SU-DHL-6 (cell line): ENCODE results near the gene NDST4.

ENCODE experiments used
- H2AFZ ChIP-seq: fragments of 200-600 bp; sonication (generic); 2 replicates; pipeline ENCODE4 v1.6.1; 2014; ENCODE audit warnings: low read depth, mild to moderate bottlenecking, moderate library complexity, mixed read lengths, antibody characterized with exemption, low read length; ENCODE audit not compliant: severe bottlenecking
- H3F3A ChIP-seq: fragments of 200-600 bp; shearing (Covaris generic); 2 replicates; pipeline ENCODE4 v1.6.0; 2016; ENCODE audit warnings: antibody characterized with exemption, mild to moderate bottlenecking; ENCODE audit not compliant: insufficient read depth
- H3K27ac ChIP-seq: fragments of 200-600 bp; sonication (generic); 2 replicates; pipeline ENCODE4 v1.5.1; 2016; ENCODE audit warnings: low read depth, mild to moderate bottlenecking, low read length, moderate library complexity, mixed read lengths
- H3K27me3 ChIP-seq: fragments of 200-600 bp; sonication (generic), shearing (Covaris generic); 2 replicates; pipeline ENCODE4 v1.6.0; 2014; ENCODE audit warnings: mild to moderate bottlenecking, low read length
- H3K36me3 ChIP-seq: fragments of 200-600 bp; sonication (generic); 2 replicates; pipeline ENCODE4 v1.6.1; 2014; ENCODE audit warnings: mild to moderate bottlenecking, low read length, mixed read lengths
- H3K4me2 ChIP-seq: fragments of 300-600, 200-600 bp; shearing (Covaris generic), sonication (generic); 2 replicates; pipeline ENCODE4 v1.6.0; 2014; ENCODE audit warnings: low read length, low read depth, mild to moderate bottlenecking; ENCODE audit not compliant: poor library complexity, severe bottlenecking
- H3K4me3 ChIP-seq: fragments of 200-600 bp; sonication (generic); 2 replicates; pipeline ENCODE4 v1.5.1; 2014; ENCODE audit warnings: antibody characterized with exemption, low read length, mild to moderate bottlenecking, mixed read lengths; ENCODE audit not compliant: insufficient read depth, poor library complexity, severe bottlenecking
- H3K79me2 ChIP-seq: fragments of 200-600 bp; sonication (generic); 2 replicates; pipeline ENCODE4 v1.6.1; 2014; ENCODE audit warnings: mild to moderate bottlenecking, low read length, moderate library complexity; ENCODE audit not compliant: insufficient read depth
- H3K9ac ChIP-seq: fragments of 200-600 bp; sonication (generic); 2 replicates; pipeline ENCODE4 v1.7.0; 2014; ENCODE audit warnings: mild to moderate bottlenecking, low read length
- H3K9me2 ChIP-seq: fragments of 200-600 bp; sonication (generic); replicated peaks from 2 replicates; pipeline ENCODE4 v1.6.1; 2014; ENCODE audit warnings: low read length; ENCODE audit not compliant: insufficient read depth
- H3K9me3 ChIP-seq: fragments of 200-600 bp; sonication (generic); 2 replicates; pipeline ENCODE4 v1.6.1; 2014; ENCODE audit warnings: low read length, mixed read lengths; ENCODE audit not compliant: insufficient read depth
- H4K20me1 ChIP-seq: fragments of 200-600 bp; sonication (generic); 2 replicates; pipeline ENCODE4 v1.6.1; 2014; ENCODE audit warnings: low read depth, mild to moderate bottlenecking, antibody characterized with exemption, low read length, moderate library complexity, mixed read lengths
- EZH2phosphoT487 ChIP-seq: fragments of 200-600 bp; sonication (generic), shearing (Covaris generic); conservative IDR thresholded peaks from 2 replicates; pipeline ENCODE4 v1.6.1; 2018; ENCODE audit warnings: mild to moderate bottlenecking, antibody characterized with exemption, low read length, moderate library complexity, mixed read lengths
- TF ChIP-seq, protein P1 (sequence below): fragments of 200-600 bp; sonication (generic); IDR thresholded peaks from one replicate; pipeline ENCODE4 v1.5.1; 2017; ENCODE audit warnings: antibody characterized with exemption, mild to moderate bottlenecking, low read length, moderate library complexity; ENCODE audit not compliant: insufficient read depth, poor library complexity, severe bottlenecking

Gene NDST4

DNA sequence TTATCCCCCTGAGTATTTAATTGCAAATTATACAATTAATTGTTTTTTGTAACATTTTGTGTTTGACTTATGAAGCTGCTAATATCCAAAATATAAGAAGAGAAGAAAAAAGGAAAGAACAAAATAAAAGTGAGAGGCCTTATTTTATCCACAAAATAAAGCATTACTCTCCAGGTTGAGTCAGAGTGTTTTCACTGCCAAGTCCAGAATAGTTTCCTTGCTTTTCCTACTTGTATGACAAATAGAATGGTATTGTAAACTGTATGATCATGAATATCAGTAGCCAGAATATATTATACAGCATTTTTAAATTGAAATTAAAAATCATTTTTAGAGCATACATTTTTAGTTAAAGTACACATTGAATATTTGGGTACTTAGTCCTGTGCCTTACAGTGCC, 237.8 kb downstream of the NDST4 start:
- H3K4me2 ChIP-seq = no peak overlapping the region
- no peaks in the 10 kb centered on the region for H3K9me3 ChIP-seq
- H4K20me1 ChIP-seq = no peaks in the 10 kb centered on the region
- H3F3A ChIP-seq = no peaks in the 10 kb centered on the region
- no peaks in the 10 kb centered on the region for H3K79me2 ChIP-seq
- no peak overlapping the region for H3K27ac ChIP-seq
- no peaks in the 10 kb centered on the region for H3K9me2 ChIP-seq
- TF ChIP-seq EZH2phosphoT487 = no peak
- TF ChIP-seq, protein P1, sequence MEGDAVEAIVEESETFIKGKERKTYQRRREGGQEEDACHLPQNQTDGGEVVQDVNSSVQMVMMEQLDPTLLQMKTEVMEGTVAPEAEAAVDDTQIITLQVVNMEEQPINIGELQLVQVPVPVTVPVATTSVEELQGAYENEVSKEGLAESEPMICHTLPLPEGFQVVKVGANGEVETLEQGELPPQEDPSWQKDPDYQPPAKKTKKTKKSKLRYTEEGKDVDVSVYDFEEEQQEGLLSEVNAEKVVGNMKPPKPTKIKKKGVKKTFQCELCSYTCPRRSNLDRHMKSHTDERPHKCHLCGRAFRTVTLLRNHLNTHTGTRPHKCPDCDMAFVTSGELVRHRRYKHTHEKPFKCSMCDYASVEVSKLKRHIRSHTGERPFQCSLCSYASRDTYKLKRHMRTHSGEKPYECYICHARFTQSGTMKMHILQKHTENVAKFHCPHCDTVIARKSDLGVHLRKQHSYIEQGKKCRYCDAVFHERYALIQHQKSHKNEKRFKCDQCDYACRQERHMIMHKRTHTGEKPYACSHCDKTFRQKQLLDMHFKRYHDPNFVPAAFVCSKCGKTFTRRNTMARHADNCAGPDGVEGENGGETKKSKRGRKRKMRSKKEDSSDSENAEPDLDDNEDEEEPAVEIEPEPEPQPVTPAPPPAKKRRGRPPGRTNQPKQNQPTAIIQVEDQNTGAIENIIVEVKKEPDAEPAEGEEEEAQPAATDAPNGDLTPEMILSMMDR = no peak
- no peak overlapping the region for H3K4me3 ChIP-seq
- H2AFZ ChIP-seq = no peak overlapping the region
- H3K9ac ChIP-seq = no peak overlapping the region
- H3K27me3 ChIP-seq = no peaks in the 10 kb centered on the region
- H3K36me3 ChIP-seq = no peaks in the 10 kb centered on the region

DNA sequence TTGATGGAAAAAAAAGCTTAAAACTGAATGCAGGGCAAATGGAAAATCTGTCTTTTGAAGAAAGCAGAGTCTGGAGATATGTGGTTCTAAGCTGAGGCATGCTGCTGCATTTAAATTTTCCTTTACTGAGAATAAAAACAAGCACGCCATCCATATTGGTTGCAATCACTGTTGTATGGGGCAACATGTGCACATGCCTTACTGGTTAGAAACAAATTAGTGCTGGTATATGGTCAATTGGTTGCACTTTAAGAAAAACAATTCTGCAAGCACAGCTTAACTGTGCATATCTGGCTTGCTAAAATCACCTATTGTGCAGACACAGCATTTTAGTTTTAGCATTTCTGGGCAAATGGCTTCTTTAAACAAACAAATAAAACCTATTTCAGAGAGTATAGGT, 239.1 kb downstream of the NDST4 start:
- TF ChIP-seq, protein P1 = no peak
- no peak for TF ChIP-seq EZH2phosphoT487
- Histone ChIP-seq H3K9ac (no peak overlapping the region), H3K27me3 (no peaks in the 10 kb centered on the region), H3K36me3 (no peaks in the 10 kb centered on the region), H3K79me2 (no peaks in the 10 kb centered on the region), H3K9me3 (no peaks in the 10 kb centered on the region), H4K20me1 (no peaks in the 10 kb centered on the region), H3K27ac (no peak overlapping the region), H2AFZ (no peak overlapping the region), H3K9me2 (no peaks in the 10 kb centered on the region), H3K4me3 (no peak overlapping the region), H3K4me2 (no peak overlapping the region), H3F3A (no peaks in the 10 kb centered on the region)

DNA sequence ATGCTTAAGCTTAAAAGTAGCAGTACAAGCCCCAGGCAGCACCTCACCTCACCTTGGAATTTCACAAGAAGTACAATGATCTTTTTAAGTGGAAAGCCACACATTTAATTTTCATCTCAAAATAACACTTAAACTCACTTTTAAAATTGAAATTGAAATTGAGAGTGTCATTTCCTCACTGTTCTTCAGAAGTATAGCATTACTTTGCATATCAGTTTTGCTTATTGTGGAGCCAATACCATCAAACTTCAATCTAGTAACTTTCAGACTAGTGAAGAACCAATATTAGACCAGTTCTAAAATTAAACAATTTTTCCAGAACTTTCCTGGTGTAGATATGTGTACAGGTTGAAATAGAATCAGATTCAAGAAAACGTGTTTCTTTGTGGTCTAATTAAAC, 242.4 kb downstream of the NDST4 start:
- H3F3A ChIP-seq = no peaks in the 10 kb centered on the region
- no peak overlapping the region for H3K27ac ChIP-seq
- no peaks in the 10 kb centered on the region for H3K9me2 ChIP-seq
- no peak overlapping the region for H3K4me2 ChIP-seq
- no peaks in the 10 kb centered on the region for H4K20me1 ChIP-seq
- no peaks in the 10 kb centered on the region for H3K9me3 ChIP-seq
- no peak for TF ChIP-seq EZH2phosphoT487
- TF ChIP-seq, protein P1 = no peak
- H3K36me3 ChIP-seq = no peaks in the 10 kb centered on the region
- H2AFZ ChIP-seq = no peak overlapping the region
- no peak overlapping the region for H3K4me3 ChIP-seq
- H3K27me3 ChIP-seq = no peaks in the 10 kb centered on the region
- H3K79me2 ChIP-seq = no peaks in the 10 kb centered on the region
- no peak overlapping the region for H3K9ac ChIP-seq
